HepG2 (cell line): ENCODE measurements around the gene TCF20. TPM values are rescaled to one million over a fixed set of nuclear protein-coding genes. Genes with fewer than 3 reads are reported as not detected.

Experiments used
- HDAC6 ChIP-seq: fragments of 200-600 bp; sonication (generic); IDR thresholded peaks from 2 replicates; pipeline ENCODE4 v1.7.0; 2017; ENCODE audit warnings: mild to moderate bottlenecking, antibody characterized with exemption, low read length, low read depth
- PHF20 ChIP-seq: sonication (generic); formaldehyde crosslinking; IDR thresholded peaks from 2 replicates; pipeline ENCODE4 v1.5.0; 2020; ENCODE audit warnings: mild to moderate bottlenecking, missing genetic modification reagents
- RERE ChIP-seq: IDR thresholded peaks from 2 replicates; pipeline ENCODE4 v1.6.1; 2016; ENCODE audit warnings: low read depth, missing genetic modification reagents, missing compliant biosample characterization
- RFX3 ChIP-seq: IDR thresholded peaks from 2 replicates; pipeline ENCODE4 v1.6.1; 2016; ENCODE audit warnings: missing biosample characterization, missing genetic modification reagents
- ZFP37 ChIP-seq: sonication (generic); formaldehyde crosslinking; IDR thresholded peaks from 2 replicates; pipeline ENCODE4 v1.4.0; 2020; ENCODE audit warnings: missing genetic modification reagents, borderline replicate concordance
- ZGPAT ChIP-seq: IDR thresholded peaks from 2 replicates; pipeline ENCODE4 v1.6.1; 2016; ENCODE audit warnings: mild to moderate bottlenecking
- ZSCAN22 ChIP-seq: sonication (generic); formaldehyde crosslinking; IDR thresholded peaks from 2 replicates; pipeline ENCODE4 v1.4.0; 2020; ENCODE audit warnings: mild to moderate bottlenecking, missing genetic modification reagents
- polyA plus RNA-seq, 8 experiments: library from polyadenylated mRNA; depleted of rRNA in 3 of 8; stranded (reverse) in 7 of 8; unstranded in 1 of 8; fragments of >200 nt; fragmentation: Illumina TruSeq in 4 of 8; extraction: Trizol in 4 of 8; gene quantifications; 2 replicates each; pipeline versions ENCODE4 v1.2.1 to v1.2.3, GENCODE V29; 2011 to 2016; ENCODE audit warnings: low read depth in 4 of 8, missing spikeins in 1 of 8, mixed read lengths in 1 of 8; ENCODE audit not compliant: insufficient read depth in 1 of 8
- total RNA-seq, 5 experiments: library from RNA; depleted of rRNA; stranded (reverse); fragments of >200 nt; fragmentation: Illumina TruSeq; extraction: Trizol; gene quantifications; 2 replicates each; pipeline ENCODE4 v1.2.3, GENCODE V29; 2016; ENCODE audit warnings: low read depth in 1 of 5

Gene TCF20
- total and polyA plus RNA-seq, 2 of the 13 experiments (the other 11 are each of a cell fraction or from before 2014, with no cell fraction given), result 12.8 to 23.7 TPM

- no peak for TF ChIP-seq RERE (CRISPR knock-in tag)
- TF ChIP-seq ZSCAN22 (CRISPR knock-in tag), result no peak
- TF ChIP-seq ZGPAT (CRISPR knock-in tag), result no peak
- TF ChIP-seq HDAC6, result no peak
- no peak for TF ChIP-seq PHF20 (CRISPR knock-in tag)
- TF ChIP-seq RFX3 (CRISPR knock-in tag), result no peak
- TF ChIP-seq ZFP37 (CRISPR knock-in tag), result no peak
Measured at GRCh38 chr22:42306010-42306409, 35.6 kb upstream of the TCF20 start (continued).
